HG02678 (cell line): ENCODE measurements around the gene LMNB1.
"Not testable (repeated sequence)": the region's sequence is repeated elsewhere in the genome, so short reads cannot be mapped to it uniquely, and the experiment has no call there.

Experiments used
- ATAC-seq: cut with Tn5 transposase; IDR thresholded peaks from one replicate; pipeline ENCODE4 v1.9.1; 2021; ENCODE audit warnings: mild to moderate bottlenecking, moderate library complexity; ENCODE audit not compliant: unreplicated experiment

The LMNB1 gene, protein sequence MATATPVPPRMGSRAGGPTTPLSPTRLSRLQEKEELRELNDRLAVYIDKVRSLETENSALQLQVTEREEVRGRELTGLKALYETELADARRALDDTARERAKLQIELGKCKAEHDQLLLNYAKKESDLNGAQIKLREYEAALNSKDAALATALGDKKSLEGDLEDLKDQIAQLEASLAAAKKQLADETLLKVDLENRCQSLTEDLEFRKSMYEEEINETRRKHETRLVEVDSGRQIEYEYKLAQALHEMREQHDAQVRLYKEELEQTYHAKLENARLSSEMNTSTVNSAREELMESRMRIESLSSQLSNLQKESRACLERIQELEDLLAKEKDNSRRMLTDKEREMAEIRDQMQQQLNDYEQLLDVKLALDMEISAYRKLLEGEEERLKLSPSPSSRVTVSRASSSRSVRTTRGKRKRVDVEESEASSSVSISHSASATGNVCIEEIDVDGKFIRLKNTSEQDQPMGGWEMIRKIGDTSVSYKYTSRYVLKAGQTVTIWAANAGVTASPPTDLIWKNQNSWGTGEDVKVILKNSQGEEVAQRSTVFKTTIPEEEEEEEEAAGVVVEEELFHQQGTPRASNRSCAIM

DNA sequence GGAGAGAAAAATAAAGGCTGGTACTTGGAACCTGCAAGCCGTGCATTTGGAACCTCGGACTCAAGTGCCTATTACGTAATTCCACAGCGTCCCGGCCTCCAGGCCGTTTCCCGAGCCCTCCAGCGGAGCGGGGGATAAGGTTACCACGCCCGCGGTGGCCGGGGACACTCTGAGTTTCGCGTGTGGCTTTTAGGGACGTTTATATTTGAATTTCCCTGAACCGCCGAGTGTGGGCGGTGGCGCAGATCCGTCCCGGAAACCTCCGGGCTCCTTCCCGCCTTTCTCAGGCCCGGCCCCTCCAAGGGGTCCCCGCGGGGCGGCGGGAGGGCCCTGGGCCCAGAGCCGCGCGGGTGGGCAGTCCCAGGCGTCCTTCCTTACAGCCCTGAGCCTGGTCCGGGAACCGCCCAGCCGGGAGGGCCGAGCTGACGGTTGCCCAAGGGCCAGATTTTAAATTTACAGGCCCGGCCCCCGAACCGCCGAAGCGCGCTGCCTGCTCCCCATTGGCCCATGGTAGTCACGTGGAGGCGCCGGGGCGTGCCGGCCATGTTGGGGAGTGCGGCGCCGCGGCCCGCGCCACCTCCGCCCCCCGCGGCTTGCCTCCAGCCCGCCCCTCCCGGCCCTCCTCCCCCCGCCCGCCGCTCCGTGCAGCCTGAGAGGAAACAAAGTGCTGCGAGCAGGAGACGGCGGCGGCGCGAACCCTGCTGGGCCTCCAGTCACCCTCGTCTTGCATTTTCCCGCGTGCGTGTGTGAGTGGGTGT lies at the start of gene LMNB1:
Gene LMNB1, plus strand, starts transcription at position 638 of the 758 bp plus-strand sequence. CDS start 373 bp downstream, outside the sequence.
- ATAC-seq, result peak; percentile 63

DNA sequence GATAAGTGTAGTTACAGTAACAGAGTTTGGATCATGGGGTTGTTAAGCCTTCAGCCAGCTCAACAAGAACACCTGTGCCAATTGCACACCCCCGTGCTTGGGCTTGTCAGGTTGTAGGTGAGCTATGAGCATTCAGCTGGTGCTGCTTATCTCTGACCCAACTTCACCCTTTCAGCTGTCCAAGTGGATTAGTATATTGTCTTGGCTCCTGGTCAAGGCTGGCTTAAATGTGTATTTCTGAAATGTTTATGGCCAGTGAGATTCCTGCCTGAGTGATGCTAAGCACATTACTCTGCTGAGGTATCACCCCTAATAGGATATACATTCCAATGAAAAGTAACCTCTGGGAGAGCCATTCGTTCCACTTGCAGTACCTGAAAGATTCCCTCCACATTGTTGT lies 44.2 kb upstream of the LMNB1 start:
- ATAC-seq, result no peak

DNA sequence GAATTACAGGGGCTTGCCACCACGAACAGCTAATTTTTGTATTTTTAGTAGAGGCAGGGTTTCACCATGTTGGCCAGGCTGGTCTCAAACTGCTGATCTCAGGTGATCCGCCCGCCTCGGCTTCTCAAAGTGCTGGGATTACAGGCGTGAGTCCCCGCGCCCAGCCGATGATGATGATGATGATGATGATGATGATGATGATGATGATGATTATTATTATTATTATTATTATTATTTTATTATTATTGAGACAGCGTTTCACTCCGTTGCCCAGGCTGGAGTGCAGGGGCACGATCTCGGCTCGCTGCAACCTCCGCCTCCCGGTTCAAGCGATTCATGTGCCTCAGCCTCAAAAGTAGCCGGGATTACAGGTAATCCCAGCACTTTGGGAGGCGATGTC lies 42.4 kb upstream of the LMNB1 start:
- not testable (repeated sequence) for ATAC-seq

DNA sequence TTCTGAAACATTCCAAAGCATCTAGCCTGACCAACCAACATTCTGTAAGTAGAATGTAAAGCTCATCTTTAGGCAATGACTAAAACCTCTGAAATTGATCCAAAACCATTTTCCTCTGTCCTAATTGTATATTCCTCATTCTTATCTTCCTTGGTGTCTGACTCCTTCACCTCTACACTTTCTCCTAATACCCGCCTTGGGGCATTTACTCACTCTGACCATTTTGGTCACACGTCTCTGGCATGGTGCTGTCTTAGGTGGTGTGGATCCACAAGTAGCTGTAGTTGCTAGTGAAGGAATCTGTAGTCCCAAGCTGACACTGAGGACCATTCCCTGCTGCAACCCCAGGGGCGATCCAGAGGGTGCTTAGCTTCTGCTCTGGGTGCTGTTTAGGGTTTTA lies 40.8 kb upstream of the LMNB1 start:
- no peak for ATAC-seq

DNA sequence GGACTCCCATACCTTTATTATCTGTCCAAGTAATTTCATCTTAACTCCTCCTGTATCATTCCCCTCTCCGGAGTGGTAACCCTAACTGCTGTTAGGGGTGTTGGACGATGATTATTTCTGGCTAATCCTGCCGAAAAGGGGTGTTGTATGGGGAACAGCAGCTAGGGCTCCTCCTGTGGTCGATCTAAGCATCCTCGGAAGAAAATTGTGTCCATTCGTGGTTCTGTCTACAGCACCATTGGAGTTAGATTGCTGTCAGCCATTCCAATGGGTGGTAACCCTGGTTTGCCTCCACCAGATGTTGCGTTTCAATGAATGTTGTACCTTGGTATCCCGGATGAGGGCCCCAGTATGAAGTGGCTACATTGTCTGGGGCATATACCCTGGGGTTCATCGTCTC lies 35.6 kb upstream of the LMNB1 start:
- ATAC-seq, result no peak

DNA sequence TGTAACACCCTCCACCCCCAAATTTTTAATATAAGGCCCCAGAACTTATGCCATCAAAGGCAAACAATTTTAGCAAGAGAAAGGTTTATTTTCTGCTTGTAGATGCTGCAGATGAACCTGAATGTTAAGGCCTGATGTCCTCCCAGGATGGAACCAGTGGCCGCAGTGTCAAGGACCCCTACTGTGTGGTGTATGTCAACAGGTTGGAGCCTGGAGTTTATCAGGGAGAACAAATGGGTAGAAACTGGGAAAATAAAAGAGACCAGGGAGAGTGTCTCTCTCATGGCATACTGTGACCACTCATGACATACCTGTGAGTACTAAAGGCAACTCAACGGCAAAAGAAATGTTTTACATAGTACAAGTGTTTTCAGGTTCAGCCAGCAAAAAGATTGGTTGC lies 34.5 kb upstream of the LMNB1 start:
- no peak for ATAC-seq

DNA sequence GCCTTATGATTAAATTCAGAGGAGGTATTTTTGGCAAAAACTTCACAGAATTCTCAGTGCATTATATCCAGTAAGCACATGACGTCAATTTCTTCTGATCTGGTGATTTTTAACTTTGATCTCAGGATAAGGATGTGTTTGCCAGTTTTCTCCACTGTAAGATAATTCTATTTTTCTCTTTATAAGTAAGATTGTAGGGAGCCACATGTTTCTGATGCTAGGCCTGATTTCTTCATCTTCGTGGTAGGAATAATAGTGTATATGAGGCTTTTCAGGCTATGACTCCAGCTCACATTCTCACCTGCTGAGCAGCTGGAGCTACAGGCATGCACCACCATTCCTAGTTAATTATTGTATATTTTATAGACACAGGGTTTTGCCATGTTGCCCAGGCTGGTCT lies 32.1 kb upstream of the LMNB1 start:
- no peak for ATAC-seq

DNA sequence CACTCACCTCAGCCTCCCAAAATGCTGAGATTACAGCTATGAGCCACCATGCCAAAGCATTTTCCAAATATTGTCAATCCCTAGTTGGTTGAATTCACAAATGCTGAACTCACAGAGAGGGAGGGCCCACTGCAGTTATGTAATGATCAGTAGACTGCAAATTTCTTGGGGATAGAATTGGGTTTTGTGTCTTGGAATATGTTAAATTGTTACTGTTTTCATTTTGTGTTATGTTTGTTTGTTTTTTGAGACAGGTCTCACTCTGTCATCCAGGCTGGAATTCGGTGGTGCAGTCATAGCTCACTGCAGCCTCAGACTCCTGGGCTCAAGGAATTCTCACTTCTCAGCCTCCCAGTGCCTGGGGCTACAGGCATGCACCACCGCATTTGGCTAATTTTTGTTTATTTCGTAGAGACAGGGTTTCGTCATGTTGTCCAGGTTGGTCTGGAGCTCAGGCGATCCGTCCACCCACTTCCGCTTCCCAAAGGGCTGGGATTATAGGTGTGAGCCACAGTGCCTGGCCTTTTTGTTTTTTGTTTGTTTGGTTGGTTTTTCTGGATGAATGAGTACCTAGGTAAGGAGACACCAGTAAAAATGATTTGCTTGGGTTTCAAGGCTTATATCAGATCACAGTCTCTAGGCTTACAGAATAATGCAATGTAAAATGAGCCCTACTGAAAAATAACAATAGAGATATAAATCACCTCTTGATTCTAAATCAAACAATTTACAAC lies 31.5 kb upstream of the LMNB1 start:
- no peak for ATAC-seq

DNA sequence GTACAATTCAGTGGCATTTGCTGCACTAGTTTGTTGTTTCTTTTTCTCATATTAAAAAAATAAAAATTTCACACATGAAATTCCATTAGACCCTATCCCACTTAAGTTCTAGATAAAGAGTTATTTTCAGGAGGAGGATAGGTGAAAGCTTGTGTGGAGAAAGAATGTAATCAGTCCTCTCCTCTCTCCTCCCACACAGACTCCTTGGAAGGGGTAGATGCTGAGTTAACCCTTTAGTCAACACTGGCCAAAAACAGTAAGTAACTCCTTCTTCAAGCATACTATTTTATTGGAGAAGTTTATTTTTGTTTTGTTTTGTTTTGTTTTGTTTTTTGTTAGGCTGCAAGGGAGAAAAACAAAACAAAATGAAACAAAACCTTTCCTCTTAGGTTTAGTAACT lies 30.6 kb upstream of the LMNB1 start:
- no peak for ATAC-seq

DNA sequence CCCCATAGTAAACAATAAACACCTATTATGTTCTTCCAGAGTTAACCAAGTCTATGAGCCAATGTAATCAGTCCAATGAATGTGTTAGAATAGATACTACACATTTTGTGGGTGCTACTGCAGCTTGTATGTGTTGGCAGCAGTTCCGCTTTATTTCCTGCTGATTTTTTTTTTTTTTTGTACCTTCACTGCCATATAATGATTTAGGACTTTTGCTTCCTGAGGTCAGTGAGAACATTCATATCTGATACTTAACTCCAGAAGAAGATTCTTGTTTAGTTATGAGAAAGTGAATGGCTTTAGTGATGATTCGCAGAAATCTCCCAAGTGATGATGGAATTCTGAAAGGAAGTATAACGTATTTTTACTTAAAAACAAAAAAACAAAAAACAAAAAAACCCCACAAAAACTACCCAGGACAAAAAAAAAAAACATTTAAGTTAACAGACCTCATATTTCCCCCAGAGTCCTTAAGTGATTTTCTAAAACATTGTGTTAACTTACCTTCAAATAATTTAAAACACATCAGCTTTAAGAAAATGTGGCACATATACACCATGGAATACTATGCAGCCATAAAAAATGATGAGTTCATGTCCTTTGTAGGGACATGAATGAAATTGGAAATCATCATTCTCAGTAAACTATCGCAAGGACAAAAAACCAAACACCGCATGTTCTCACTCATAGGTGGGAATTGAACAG lies 24.7 kb upstream of the LMNB1 start:
- ATAC-seq, result no peak

DNA sequence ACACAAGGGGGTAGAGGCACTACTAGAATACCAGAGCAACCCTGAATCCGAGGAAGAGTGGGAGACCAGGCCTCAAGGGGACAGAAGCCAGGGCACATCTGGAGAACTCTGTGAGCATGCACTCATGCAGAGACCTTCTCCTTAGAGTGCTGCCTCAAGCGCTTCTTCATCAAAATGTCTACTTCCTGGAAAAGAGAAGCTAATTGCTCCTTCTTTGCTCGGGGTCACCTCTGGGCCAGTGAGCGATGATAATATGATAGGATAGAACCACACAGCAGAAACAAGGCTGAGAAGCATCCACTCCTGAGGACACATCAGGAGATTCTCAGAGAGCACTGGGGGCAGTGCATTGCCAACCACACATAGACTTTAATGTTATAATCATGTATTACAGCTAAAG lies 23.7 kb upstream of the LMNB1 start:
- no peak for ATAC-seq

DNA sequence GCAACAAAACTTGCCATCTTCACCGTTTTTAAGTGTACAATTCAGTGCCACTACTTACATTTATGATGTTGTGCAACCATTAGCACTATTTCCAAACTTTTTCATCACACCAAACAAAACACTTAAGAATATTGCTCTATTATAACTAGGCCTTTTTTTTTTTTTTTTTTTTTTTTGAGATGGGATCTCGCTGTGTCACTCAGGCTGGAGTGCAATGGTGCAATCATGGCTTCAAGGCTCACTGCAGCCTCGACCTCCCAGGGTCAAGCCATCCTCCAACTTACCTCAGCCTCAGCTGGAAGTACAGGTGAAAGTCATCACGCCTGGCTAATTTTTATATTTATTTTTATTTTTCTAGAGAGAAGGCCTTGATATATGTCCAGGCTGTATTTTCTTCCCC lies 22.3 kb upstream of the LMNB1 start:
- ATAC-seq, result no peak

DNA sequence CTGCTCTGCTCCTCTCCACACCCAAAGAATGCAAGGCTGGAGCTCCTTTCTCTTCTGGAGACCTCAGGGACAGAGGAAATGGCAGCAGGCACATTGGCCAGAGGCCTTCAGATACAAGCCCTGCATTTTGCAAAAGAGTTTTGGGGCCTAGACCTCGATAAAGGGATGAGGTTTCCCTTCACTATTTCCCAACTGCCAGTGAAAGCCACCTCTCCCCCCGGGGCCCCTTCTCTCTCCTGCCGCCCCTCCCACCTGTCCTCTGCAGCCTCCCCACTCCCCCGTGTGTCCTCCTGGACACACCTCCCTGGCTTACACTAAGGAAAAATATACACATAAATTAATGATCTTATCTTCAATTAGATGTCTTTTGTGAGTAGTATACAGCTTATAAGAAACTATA lies 21.3 kb upstream of the LMNB1 start:
- ATAC-seq, result no peak

DNA sequence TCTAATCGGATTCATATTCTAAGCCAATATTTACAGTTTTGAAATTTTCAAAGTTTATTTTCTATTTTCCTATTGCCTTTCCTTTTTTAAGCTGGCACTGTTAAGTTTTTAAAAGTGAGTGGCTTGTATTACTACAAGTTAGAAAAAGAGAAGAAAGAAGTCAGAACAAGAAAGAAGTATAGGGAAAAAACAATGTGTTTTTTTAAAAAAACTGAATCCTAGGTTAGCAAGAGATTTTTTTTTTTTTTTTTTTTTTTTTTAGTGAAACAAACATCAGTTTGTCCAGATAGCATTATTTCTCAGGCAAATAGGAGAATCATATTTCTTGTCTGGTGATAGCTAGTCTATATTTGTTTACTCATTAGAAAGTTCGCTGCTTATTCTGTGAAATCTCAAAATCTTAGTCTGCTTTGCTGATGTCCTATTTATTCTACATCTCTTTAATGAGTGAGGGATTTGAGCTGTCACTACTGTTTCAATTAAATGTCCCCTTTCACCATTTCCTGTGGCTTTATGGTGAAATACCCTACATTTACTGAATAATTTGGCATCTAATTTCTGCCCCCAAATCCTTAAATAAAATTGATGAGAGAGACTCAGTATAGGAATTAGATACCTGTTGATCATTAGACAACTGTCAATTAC lies 19.1 kb upstream of the LMNB1 start:
- no peak for ATAC-seq

DNA sequence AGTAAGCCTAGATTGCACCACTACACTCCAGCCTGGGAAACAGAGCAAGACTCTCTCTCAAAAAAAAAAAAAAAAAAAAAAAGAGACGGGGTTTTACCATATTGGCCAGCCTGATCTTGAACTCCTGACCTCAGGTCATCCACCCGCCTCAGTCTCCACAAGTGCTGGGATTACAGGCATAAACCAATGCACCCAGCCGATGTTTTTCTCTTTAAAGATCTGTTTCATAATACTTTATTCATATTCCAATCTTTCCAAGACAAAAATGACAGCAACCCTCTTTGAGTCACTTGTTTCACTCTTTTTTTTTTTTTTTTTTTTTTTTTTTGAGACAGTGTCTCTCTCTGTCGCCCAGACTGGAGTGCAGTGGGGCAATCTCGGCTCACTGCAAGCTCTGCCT lies 13.6 kb upstream of the LMNB1 start:
- no peak for ATAC-seq

DNA sequence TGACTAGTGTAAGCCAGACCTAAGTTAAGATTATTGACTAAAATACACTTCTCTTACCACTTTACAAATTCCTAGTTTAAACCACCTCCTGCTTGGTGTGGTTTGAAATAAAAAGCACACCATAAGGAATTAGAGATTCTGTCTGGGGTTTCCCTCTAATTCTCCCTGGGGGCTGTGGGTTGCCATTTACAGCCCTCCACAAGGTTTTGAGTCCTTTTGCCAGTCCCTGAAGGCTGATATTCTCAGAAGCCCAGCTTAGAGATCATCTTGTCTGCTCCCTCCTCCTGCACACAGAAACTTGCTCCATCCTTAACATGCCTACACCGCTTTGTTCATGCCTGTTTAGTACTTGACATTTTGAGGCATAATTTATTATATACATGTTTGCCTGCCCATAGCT lies 7.2 kb upstream of the LMNB1 start:
- no peak for ATAC-seq

DNA sequence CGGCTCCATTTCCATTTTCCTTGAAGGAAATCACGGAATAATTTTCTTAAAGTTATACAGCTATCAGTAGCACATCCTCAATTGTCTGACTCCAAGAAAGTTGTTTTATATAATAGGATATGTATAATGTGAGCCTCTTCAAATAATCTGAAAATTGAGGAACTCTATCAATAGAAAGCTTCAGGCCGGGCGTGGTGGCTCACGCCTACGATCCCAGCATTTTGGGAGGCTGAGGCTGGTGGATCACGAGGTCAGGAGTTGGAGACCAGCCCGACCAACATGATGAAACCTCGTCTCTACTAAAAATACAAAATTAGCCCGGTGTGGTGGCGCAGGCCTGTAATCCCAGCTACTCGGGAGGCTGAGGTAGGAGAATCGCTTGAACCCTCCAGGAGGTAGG lies 3.4 kb upstream of the LMNB1 start:
- not testable (repeated sequence) for ATAC-seq

DNA sequence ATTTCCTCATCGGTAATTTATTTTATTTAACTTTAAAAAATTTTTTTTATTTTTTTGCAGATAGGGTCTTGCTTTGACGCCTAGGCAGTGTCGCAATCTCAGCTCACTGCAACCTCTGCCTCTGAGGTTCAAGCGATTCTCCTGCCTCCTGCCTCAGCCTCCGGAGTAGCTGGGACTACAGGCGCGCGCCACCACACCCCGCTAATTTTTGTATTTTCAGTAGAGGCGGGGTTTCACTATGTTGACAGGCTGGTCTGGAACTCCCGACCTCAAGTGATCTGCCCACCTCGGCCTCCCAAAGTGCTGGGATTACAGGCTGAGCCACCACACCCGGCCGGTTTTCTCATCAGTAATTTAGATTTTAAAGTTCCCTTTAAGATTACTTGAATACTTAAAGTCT lies 2.3 kb upstream of the LMNB1 start:
- not testable (repeated sequence) for ATAC-seq

DNA sequence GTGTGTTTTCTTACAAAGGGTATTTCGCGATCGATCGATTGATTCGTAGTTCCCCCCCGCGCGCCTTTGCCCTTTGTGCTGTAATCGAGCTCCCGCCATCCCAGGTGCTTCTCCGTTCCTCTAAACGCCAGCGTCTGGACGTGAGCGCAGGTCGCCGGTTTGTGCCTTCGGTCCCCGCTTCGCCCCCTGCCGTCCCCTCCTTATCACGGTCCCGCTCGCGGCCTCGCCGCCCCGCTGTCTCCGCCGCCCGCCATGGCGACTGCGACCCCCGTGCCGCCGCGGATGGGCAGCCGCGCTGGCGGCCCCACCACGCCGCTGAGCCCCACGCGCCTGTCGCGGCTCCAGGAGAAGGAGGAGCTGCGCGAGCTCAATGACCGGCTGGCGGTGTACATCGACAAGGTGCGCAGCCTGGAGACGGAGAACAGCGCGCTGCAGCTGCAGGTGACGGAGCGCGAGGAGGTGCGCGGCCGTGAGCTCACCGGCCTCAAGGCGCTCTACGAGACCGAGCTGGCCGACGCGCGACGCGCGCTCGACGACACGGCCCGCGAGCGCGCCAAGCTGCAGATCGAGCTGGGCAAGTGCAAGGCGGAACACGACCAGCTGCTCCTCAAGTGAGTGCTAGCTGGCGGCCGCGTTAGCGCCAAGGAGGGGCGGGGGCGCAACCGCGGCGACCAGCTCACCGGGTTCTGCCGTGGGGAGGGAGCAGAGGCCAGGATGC lies 480 bp downstream of the LMNB1 start:
- peak; percentile 17 for ATAC-seq
